Memory B cell (primary cell): Measurements from ENCODE around the gene ST8SIA5.

ENCODE experiments used
- ATAC-seq: fragments of 150-1000 bp; cut with Tn5 transposase; 2 replicates; pipeline ENCODE4 v1.10.0; 2021; ENCODE audit warnings: low read depth, mild to moderate bottlenecking, moderate library complexity
- DNase-seq, 2 donors: peaks; one replicate each; pipeline ENCODE4 v3.0.0; 2022; ENCODE audit warnings: low spot score in 2 of 2
- H3K27ac Mint-ChIP-seq: one replicate; pipeline ENCODE4 v1.8.0; 2022; ENCODE audit warnings: mild to moderate bottlenecking, moderate library complexity, mixed read lengths
- H3K27me3 Mint-ChIP-seq: one replicate; pipeline ENCODE4 v1.8.0; 2022; ENCODE audit warnings: mixed read lengths
- H3K36me3 Mint-ChIP-seq: one replicate; pipeline ENCODE4 v1.8.0; 2022; ENCODE audit warnings: mild to moderate bottlenecking, mixed read lengths
- H3K4me1 Mint-ChIP-seq: one replicate; pipeline ENCODE4 v1.8.0; 2022; ENCODE audit warnings: mixed read lengths
- H3K4me3 Mint-ChIP-seq: one replicate; pipeline ENCODE4 v1.8.0; 2022; ENCODE audit warnings: mild to moderate bottlenecking, moderate library complexity, mixed read lengths
- H3K9me3 Mint-ChIP-seq: one replicate; pipeline ENCODE4 v1.8.0; 2022; ENCODE audit warnings: mixed read lengths

The ST8SIA5 gene

DNA sequence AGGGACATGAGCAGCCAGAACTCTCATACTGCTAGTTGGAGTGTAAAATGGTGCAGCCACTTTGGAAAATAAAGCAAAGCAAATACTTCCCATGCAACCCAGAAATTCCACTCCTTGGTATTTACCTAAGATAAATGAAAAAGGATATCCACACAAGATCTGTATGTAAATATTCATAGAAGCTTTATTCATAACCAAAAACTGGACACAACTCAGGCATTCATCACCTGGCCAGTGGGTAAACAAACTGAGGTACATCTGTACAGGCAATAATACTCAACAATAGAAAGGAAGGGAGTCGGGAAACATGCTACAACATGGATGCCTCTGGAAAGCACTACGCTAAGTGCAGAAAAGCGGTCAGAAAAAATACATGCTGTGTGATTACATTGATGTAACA is 97.4 kb downstream of the ST8SIA5 start:
- no peaks in the 10 kb centered on the region for H3K9me3 Mint-ChIP-seq
- no peaks in the 10 kb centered on the region for H3K36me3 Mint-ChIP-seq
- H3K4me1 Mint-ChIP-seq, result no peaks in the 10 kb centered on the region
- H3K27ac Mint-ChIP-seq, result no peak overlapping the region
- no peak for ATAC-seq
- no peak overlapping the region for H3K4me3 Mint-ChIP-seq
- DNase-seq, result no peak
- H3K27me3 Mint-ChIP-seq, result peaks cover 7% of the 10 kb centered on the region

DNA sequence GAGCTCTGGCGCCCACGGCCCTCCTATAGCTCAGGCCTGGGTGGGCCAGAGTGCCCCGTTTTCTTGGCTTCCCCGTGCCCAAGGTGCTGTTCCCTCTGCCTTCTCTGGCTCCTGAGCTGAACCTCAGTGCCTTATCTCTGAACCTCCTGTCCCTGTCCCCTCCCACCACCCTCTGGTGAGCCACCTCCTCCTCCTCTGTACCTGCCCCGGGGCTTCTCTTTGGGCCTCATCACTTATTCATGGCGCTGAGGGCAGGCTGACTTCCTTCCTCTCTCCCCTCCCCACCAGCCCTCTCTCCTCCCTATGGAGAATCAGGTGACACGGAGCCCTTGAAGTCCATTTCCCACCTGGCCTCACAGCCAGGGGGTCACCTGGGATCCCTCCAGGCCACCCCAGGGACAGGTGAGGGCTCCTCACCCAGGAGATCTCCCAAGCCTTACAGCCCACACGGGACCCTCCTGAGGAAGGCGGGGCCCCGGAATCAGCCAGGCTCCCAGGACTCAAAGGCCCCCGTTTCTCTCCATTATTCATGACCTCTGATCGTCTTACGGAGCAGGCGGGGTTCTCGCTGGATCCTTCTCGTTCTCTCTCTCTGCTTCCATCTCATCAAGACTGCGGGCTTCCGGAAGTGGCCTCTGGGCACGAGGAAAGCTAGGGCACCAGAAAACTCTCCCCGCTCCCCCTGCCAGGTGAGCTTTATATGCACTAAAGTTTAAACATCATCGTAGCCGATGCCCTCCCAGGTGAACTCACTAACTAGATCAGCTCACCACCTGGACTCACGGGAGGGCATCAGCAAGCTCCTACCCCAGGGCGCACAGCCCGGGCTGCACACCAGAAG is 99.5 kb downstream of the ST8SIA5 start, which contains the start of gene LOXHD1:
Gene LOXHD1, minus strand, starts transcription at position 106 of the 841 bp plus-strand sequence. CDS start 187 bp downstream, outside the sequence.
- Mint-ChIP-seq H3K4me1 (no peaks in the 10 kb centered on the region), H3K27ac (no peak within 1 kb of the TSS), H3K27me3 (peaks cover 2% of the 10 kb centered on the region), H3K4me3 (no peak within 1 kb of the TSS), H3K36me3 (no peaks in the 10 kb centered on the region), H3K9me3 (no peaks in the 10 kb centered on the region)
- ATAC-seq (no peak), DNase-seq (no peak)

DNA sequence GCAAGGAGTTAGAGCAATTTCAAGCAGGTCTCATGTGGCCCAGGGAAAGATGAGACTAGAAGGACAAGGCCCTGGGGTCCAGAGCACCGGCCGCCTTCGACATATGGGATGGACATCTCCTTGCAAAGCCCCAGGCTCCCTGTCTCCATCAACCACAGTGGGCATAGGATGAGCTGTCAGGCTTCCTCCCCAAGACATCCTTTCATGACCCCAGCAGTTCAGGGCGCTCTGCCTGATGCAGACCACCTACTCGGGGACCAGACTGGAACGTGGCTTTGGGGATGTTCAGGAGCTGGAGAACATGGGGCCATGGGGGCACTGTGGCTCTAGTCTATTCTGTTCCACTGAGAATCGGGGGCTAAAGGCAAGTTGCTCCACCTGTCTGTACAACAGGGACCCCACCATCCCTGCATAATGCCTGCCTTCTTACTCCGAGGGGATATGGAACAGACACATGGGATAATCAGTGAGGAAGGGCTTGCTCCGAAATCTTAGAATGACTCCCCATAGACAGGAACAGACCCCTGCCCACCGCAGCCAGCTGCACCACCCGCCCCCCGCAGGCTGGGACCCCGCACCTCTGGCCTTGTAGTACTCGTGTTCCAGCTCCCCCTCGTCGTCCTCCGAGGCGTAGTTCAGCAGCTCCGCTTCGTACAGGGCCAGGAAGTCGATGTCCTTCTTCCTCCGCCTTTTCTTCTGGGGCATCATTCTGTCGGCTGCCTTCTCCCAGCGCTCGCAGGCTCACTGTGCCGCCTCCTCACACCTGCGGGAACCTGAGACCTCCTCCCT is 100.3 kb downstream of the ST8SIA5 start:
- Mint-ChIP-seq H3K36me3 (no peaks in the 10 kb centered on the region), H3K27ac (no peak overlapping the region), H3K4me1 (no peaks in the 10 kb centered on the region), H3K4me3 (no peak overlapping the region), H3K9me3 (no peaks in the 10 kb centered on the region), H3K27me3 (peaks cover 2% of the 10 kb centered on the region)
- DNase-seq, result no peak
- ATAC-seq, result no peak

- Mint-ChIP-seq H3K9me3 (no peaks in the 10 kb centered on the region), H3K4me3 (no peak overlapping the region), H3K36me3 (no peaks in the 10 kb centered on the region), H3K4me1 (no peaks in the 10 kb centered on the region), H3K27ac (no peak overlapping the region), H3K27me3 (peaks cover 3% of the 10 kb centered on the region)
- ATAC-seq (no peak), DNase-seq (no peak)
Measured at GRCh38 chr18:46652372-46652771, 104.5 kb downstream of the ST8SIA5 start.

DNA sequence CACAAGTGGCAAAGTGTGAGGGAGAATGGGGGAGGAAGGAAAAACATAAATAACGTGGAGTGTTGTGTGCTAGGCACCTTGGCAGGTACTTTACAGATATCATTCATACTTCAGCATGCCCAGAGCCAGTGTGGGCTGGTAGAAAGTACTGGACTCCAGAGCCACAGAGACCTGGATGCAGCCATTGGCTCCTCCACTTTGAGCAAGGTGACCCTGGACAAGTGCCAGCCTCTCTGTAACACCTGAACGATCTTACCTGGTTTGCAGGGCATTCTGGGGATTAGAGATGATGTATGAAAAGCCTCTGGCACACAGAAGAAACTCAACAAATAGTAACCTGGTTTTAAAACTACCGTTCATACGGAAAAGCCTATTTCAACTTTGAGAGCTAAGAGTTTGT is 106.2 kb downstream of the ST8SIA5 start:
- DNase-seq, result no peak
- H3K4me1 Mint-ChIP-seq, result no peaks in the 10 kb centered on the region
- ATAC-seq, result no peak
- no peaks in the 10 kb centered on the region for H3K9me3 Mint-ChIP-seq
- H3K4me3 Mint-ChIP-seq, result no peak overlapping the region
- no peak overlapping the region for H3K27ac Mint-ChIP-seq
- H3K27me3 Mint-ChIP-seq, result peaks cover 5% of the 10 kb centered on the region
- H3K36me3 Mint-ChIP-seq, result no peaks in the 10 kb centered on the region

DNA sequence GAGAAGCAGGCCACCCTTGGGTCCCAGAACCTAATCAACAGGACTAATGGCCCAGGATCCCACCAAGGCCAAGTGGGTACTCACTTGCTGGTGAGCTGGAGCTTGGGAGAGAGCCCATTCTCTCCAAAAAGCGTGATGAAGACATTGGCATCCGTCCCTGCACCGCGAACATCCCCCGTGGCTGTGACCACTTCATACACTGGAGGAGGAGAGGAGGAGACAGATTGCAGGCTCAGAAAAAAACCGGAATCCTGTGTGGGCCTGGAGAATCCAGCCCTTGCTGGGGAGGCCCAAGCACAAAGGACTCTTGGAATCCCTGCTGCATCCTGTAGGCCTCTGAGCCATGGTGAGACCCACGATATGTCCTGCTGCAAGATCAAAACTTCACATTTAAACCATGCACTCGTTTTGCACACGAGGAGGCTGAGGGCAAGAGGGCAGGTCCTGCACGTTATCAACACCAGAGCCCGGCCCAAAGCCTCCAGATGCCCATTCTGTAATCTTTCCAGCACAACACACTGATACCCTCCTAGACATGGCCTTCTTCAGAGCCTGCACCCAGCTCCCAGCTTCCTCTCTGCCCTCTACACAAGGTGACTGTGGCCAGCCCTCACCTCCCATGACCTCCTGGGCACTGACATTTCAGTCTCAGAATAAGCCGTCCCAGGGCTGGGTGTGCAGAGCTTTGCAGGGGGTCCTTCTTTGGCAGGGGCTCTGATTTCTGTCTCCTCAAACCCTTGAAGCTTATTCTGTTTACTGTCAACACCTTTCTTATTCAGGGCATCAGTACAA is 107.6 kb downstream of the ST8SIA5 start:
- Mint-ChIP-seq H3K4me1 (no peaks in the 10 kb centered on the region), H3K4me3 (no peak overlapping the region), H3K9me3 (no peaks in the 10 kb centered on the region), H3K27ac (no peak overlapping the region), H3K36me3 (no peaks in the 10 kb centered on the region), H3K27me3 (peaks cover 5% of the 10 kb centered on the region)
- ATAC-seq (no peak), DNase-seq (no peak)

- ATAC-seq (no peak), DNase-seq (no peak)
- peaks cover 10% of the 10 kb centered on the region for H3K27me3 Mint-ChIP-seq
- H3K9me3 Mint-ChIP-seq, result no peaks in the 10 kb centered on the region
- no peaks in the 10 kb centered on the region for H3K36me3 Mint-ChIP-seq
- H3K27ac Mint-ChIP-seq, result no peak overlapping the region
- H3K4me3 Mint-ChIP-seq, result no peak overlapping the region
- H3K4me1 Mint-ChIP-seq, result no peaks in the 10 kb centered on the region
Measured at GRCh38 chr18:46646468-46646867, 110.4 kb downstream of the ST8SIA5 start.

DNA sequence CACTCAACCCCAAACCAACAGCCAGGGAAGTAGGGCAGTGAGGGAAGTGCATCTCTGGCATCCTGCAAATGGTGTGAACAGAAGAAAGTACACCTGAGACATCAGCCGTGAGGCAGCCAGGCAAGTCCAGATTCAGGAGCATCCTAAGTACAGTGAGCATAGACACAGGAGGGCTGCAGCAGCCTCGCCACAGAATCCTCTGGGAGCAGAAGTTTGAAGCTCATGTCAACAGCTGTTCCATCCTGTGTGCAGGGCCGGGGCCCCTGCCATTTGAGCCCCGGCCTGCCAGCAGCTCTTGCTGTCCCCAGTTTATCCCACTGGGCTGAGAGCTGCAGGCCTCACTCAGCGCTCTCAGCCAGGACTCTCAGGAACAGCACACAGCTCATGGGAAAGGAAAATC is 114.3 kb downstream of the ST8SIA5 start:
- Mint-ChIP-seq H3K4me1 (no peaks in the 10 kb centered on the region), H3K4me3 (no peak overlapping the region), H3K36me3 (no peaks in the 10 kb centered on the region), H3K27ac (no peak overlapping the region), H3K9me3 (no peaks in the 10 kb centered on the region), H3K27me3 (peaks cover 7% of the 10 kb centered on the region)
- ATAC-seq (no peak), DNase-seq (no peak)

DNA sequence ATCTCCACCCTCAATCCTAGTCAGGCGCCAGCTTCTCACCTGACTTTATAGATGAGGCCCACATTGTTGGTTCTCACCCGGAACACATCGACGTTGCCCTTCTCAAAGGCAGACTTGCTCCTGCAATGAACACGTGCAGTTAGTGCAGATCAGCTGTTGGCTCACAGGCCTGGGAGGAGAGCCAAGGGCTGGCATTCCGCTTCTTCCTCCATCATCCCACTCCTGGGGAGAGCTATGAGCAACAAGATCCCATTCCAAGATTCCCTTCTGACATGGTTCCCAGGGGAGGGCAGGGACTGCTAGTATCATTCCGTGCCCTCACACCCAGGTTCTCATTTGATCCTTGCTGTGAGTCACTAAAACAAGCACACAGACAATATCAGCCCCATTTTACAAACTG is 114.9 kb downstream of the ST8SIA5 start:
- H3K27me3 Mint-ChIP-seq, result peaks cover 6% of the 10 kb centered on the region
- no peak for DNase-seq
- no peak overlapping the region for H3K27ac Mint-ChIP-seq
- H3K9me3 Mint-ChIP-seq, result no peaks in the 10 kb centered on the region
- H3K4me1 Mint-ChIP-seq, result no peaks in the 10 kb centered on the region
- ATAC-seq, result no peak
- no peak overlapping the region for H3K4me3 Mint-ChIP-seq
- H3K36me3 Mint-ChIP-seq, result no peaks in the 10 kb centered on the region

DNA sequence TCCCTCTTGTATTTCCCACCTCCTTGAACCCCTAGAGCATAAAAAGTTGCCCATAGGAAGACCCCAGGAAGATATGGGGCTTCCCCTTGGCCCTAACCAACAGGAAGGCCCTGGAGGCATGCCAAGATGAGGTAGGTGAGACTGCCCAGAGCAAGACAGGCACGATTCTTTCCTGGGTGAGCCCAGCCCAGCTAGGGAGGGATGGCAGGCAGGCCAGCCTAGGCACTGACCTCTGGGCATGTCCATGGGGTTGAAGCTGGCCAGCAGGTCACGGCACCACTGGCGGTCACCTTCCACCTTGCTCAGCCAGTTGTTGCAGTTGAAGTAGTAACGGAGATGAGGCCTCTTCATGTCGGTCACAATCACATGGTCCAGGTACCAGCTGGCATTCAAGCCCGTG is 117.5 kb downstream of the ST8SIA5 start:
- Mint-ChIP-seq H3K27me3 (peaks cover 6% of the 10 kb centered on the region), H3K4me3 (no peak overlapping the region), H3K9me3 (no peaks in the 10 kb centered on the region), H3K36me3 (no peaks in the 10 kb centered on the region), H3K4me1 (no peaks in the 10 kb centered on the region), H3K27ac (no peak overlapping the region)
- no peak for DNase-seq
- ATAC-seq, result no peak

- DNase-seq, result no peak
- no peaks in the 10 kb centered on the region for H3K36me3 Mint-ChIP-seq
- ATAC-seq, result no peak
- H3K4me1 Mint-ChIP-seq, result no peaks in the 10 kb centered on the region
- H3K27ac Mint-ChIP-seq, result no peak overlapping the region
- H3K4me3 Mint-ChIP-seq, result no peak overlapping the region
- H3K27me3 Mint-ChIP-seq, result peaks cover 3% of the 10 kb centered on the region
- H3K9me3 Mint-ChIP-seq, result no peaks in the 10 kb centered on the region
Measured at GRCh38 chr18:46636040-46636630, 120.7 kb downstream of the ST8SIA5 start.

GRCh38 chr18:46632401-46633071 is 124.3 kb downstream of the ST8SIA5 start:
- ATAC-seq, result no peak
- Mint-ChIP-seq H3K4me3 (no peak overlapping the region), H3K36me3 (no peaks in the 10 kb centered on the region), H3K4me1 (no peaks in the 10 kb centered on the region), H3K27me3 (peaks cover 5% of the 10 kb centered on the region), H3K27ac (no peak overlapping the region), H3K9me3 (no peaks in the 10 kb centered on the region)
- no peak for DNase-seq

DNA sequence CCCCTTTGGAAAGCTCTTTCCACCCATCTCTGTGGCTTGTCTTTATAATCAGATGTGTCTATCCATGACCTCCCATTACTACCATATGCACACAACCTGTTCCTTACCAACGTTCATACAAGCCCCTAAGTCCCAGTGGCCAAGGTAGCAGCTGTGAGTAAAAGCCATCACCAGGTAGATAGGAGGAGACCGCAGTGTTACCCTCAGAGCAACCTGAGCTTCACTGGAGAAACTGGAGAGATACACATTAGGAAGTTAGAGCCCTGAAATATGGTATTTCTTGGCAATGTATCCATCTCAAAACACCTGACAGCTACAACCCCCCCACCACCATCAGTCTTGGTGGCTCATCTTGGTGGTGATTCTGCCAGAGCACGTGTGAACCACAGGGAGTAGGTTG is 125.9 kb downstream of the ST8SIA5 start:
- Mint-ChIP-seq H3K27me3 (peaks cover 5% of the 10 kb centered on the region), H3K4me1 (no peaks in the 10 kb centered on the region), H3K9me3 (no peaks in the 10 kb centered on the region), H3K4me3 (no peak overlapping the region), H3K27ac (no peak overlapping the region), H3K36me3 (no peaks in the 10 kb centered on the region)
- no peak for DNase-seq
- ATAC-seq, result no peak
